NCI-H345 treated with DMSO at 0.1 percent for 48 hours (cell line): Measurements from ENCODE around the gene OR4A47.
"Not testable (repeated sequence)": the region's sequence is repeated elsewhere in the genome, so short reads cannot be mapped to it uniquely, and the experiment has no call there.

Source experiments
- DNase-seq: peaks from one replicate; lab custom pipeline; 2025; ENCODE audit not compliant: unreplicated experiment; lab: John Stamatoyannopoulos, UW

Gene OR4A47

DNA sequence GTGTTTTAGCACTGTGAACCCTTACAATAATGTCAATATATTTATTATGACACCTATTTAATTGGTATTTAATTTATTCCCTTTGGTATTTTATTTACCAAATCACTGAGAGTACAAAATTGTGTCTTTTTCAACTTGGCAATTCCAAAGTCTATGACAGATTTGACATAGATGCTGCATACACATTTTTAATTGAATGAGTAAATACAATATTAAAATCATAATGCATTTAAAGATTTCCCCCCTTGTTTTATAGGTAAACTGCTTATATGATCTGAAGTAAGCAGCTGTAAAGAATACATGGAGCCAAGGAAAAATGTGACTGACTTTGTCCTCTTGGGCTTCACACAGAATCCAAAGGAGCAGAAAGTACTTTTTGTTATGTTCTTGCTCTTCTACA lies at the start of gene OR4A47:
Gene OR4A47 (plus strand): TSS at position 301 of the 400 bp plus-strand sequence. CDS start 0 bp downstream, at position 301.
- DNase-seq = not testable (repeated sequence)

- DNase-seq = not testable (repeated sequence)
These were observed 32.7 kb upstream of the OR4A47 start for GRCh38 chr11:48455909-48456308.

DNA sequence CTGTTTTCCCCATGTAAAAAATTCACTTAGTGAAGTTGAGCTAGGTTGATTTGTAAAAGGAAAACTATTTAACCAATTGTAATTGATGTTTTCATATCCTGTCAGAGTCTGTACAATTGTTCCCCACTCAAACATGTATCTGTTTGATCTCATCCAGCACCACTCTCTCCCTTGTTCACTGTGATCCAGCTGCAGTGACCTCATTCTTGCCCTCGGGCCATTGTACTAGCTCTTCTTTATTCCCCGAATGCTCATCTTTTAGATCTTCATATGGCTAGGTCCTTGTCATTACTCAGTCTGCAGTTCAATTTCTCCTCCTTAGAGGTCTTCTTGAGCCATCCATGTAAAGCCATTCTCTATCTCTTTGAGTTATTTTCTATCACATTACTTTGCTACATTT lies 14.6 kb upstream of the OR4A47 start:
- not testable (repeated sequence) for DNase-seq

DNA sequence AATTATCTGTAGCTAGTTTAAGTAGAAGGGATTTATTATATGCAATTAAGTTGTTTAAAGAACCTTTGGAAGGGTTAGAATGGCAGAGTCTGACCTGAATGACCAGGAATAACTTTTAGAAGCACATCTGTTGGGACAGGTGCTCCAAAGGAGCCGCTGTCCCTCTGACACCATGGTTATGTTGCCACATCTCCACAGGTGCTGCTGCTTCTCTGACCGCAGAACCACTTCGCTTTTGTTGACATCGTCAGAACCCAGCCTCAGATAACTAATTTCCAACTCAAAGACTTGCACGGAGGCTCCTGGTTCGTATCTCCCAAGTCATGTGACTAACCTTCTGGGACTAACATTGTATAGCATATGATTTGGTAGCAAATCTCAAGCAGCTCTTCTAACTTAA lies 13.9 kb upstream of the OR4A47 start:
- not testable (repeated sequence) for DNase-seq

- DNase-seq = not testable (repeated sequence)
These were observed 17.6 kb downstream of the OR4A47 start for GRCh38 chr11:48506169-48506568.

DNA sequence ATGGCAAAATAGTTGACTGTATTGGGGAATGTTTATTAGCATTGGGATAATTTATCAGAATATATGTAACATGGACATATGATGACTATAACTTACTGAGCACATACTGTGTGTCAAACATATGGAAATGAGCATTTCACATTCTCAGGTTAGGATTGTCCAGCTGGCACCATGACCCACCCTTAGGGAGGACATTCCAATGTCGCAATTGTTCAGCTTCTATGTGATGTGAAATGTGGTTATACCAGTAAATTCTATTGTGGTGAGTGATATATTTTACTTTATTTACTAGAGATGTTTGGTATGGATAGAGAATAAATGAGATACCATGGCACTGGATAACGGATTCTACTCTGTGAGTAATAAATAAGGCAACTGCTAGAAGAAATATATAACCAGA lies 50.4 kb downstream of the OR4A47 start:
- no peak for DNase-seq
